WTC11 (cell line): ENCODE data around the gene KLHDC1. TPM values are rescaled to one million over a fixed set of nuclear protein-coding genes. Genes with fewer than 3 reads are reported as not detected.

ENCODE experiments used
- ATF1 ChIP-seq: sonication (generic); formaldehyde crosslinking; IDR thresholded peaks from 2 replicates; pipeline ENCODE4 v1.8.1; 2023; ENCODE audit warnings: mild to moderate bottlenecking, moderate library complexity, missing genetic modification reagents
- CDX4 ChIP-seq: fragments of 250-450 bp; sonication (Bioruptor Pico); IDR thresholded peaks from 2 replicates; pipeline ENCODE4 v1.9.0; 2021; ENCODE audit warnings: moderate library complexity, mild to moderate bottlenecking, inconsistent platforms, borderline replicate concordance
- CREM ChIP-seq: sonication (generic); formaldehyde crosslinking; IDR thresholded peaks from 2 replicates; pipeline ENCODE4 v1.8.1; 2022; ENCODE audit warnings: mild to moderate bottlenecking, missing genetic modification reagents, moderate library complexity
- E2F1 ChIP-seq: sonication (generic); formaldehyde crosslinking; IDR thresholded peaks from 2 replicates; pipeline ENCODE4 v1.8.0; 2022; ENCODE audit warnings: mild to moderate bottlenecking, missing genetic modification reagents
- E2F5 ChIP-seq: sonication (generic); formaldehyde crosslinking; IDR thresholded peaks from 2 replicates; pipeline ENCODE4 v1.8.1; 2022; ENCODE audit warnings: mild to moderate bottlenecking, moderate library complexity, missing genetic modification reagents
- ELF4 ChIP-seq: sonication (generic); formaldehyde crosslinking; IDR thresholded peaks from 2 replicates; pipeline ENCODE4 v1.8.1; 2022; ENCODE audit warnings: low read depth, mild to moderate bottlenecking, moderate library complexity, missing genetic modification reagents
- EMX1 ChIP-seq: fragments of 250-450 bp; sonication (Bioruptor Pico); IDR thresholded peaks from 2 replicates; pipeline ENCODE4 v1.8.0; 2021; ENCODE audit warnings: mild to moderate bottlenecking
- ESRRA ChIP-seq: sonication (generic); formaldehyde crosslinking; IDR thresholded peaks from 2 replicates; pipeline ENCODE4 v1.8.1; 2022; ENCODE audit warnings: mild to moderate bottlenecking, missing genetic modification reagents, borderline replicate concordance
- FOXJ3 ChIP-seq: sonication (generic); formaldehyde crosslinking; IDR thresholded peaks from 2 replicates; pipeline ENCODE4 v1.9.0; 2021; ENCODE audit warnings: missing genetic modification reagents, mild to moderate bottlenecking, borderline replicate concordance
- FOXK1 ChIP-seq: sonication (generic); formaldehyde crosslinking; IDR thresholded peaks from 2 replicates; pipeline ENCODE4 v1.8.0; 2022; ENCODE audit warnings: mild to moderate bottlenecking, moderate library complexity, missing genetic modification reagents
- GTF2I ChIP-seq: fragments of 250-450 bp; sonication (Bioruptor Pico); conservative IDR thresholded peaks from 2 replicates; pipeline ENCODE4 v1.4.0; 2021; ENCODE audit warnings: mild to moderate bottlenecking
- MYBL2 ChIP-seq: sonication (generic); formaldehyde crosslinking; IDR thresholded peaks from 2 replicates; pipeline ENCODE4 v1.8.1; 2023; ENCODE audit warnings: mild to moderate bottlenecking, moderate library complexity, missing genetic modification reagents
- NFE2L1 ChIP-seq: sonication (generic); formaldehyde crosslinking; IDR thresholded peaks from 2 replicates; pipeline ENCODE4 v1.8.1; 2023; ENCODE audit warnings: missing genetic modification reagents
- NFYB ChIP-seq: sonication (generic); formaldehyde crosslinking; conservative IDR thresholded peaks from 2 replicates; pipeline ENCODE4 v1.8.0; 2022; ENCODE audit warnings: low read depth, missing genetic modification reagents
- OVOL2 ChIP-seq: fragments of 250-450 bp; sonication (Bioruptor Pico); IDR thresholded peaks from 2 replicates; pipeline ENCODE4 v1.9.0; 2021; ENCODE audit warnings: mild to moderate bottlenecking, borderline replicate concordance
- SMAD4 ChIP-seq: sonication (generic); formaldehyde crosslinking; IDR thresholded peaks from 2 replicates; pipeline ENCODE4 v1.8.0; 2022; ENCODE audit warnings: mild to moderate bottlenecking, missing genetic modification reagents
- TEAD4 ChIP-seq: sonication (generic); formaldehyde crosslinking; IDR thresholded peaks from 2 replicates; pipeline ENCODE4 v1.8.0; 2022; ENCODE audit warnings: mild to moderate bottlenecking, missing genetic modification reagents
- TP53 ChIP-seq: sonication (generic); formaldehyde crosslinking; IDR thresholded peaks from 2 replicates; pipeline ENCODE4 v1.8.1; 2023; ENCODE audit warnings: mild to moderate bottlenecking, missing genetic modification reagents
- ZNF138 ChIP-seq: sonication (generic); formaldehyde crosslinking; conservative IDR thresholded peaks from 2 replicates; pipeline ENCODE4 v1.8.1; 2022; ENCODE audit warnings: mild to moderate bottlenecking, moderate library complexity, missing genetic modification reagents
- ZNF423 ChIP-seq: fragments of 250-450 bp; sonication (Bioruptor Pico); IDR thresholded peaks from 2 replicates; pipeline ENCODE4 v2.1.2; 2022; ENCODE audit warnings: mild to moderate bottlenecking, moderate library complexity
- total RNA-seq: library from RNA; stranded (reverse); gene quantifications from 3 replicates; pipeline ENCODE4 v1.2.3, GENCODE V29; 2021
- TF ChIP-seq, protein P1 (sequence below): fragments of 250-450 bp; sonication (Bioruptor Pico); IDR thresholded peaks from 2 replicates; pipeline ENCODE4 v2.1.2; 2022; ENCODE audit warnings: mild to moderate bottlenecking, moderate library complexity
- TF ChIP-seq, protein P2 (sequence below): sonication (generic); formaldehyde crosslinking; IDR thresholded peaks from 2 replicates; pipeline ENCODE4 v1.8.1; 2023; ENCODE audit warnings: mild to moderate bottlenecking, missing genetic modification reagents, borderline replicate concordance
- TF ChIP-seq, protein P3 (sequence below): sonication (generic); formaldehyde crosslinking; IDR thresholded peaks from 2 replicates; pipeline ENCODE4 v1.8.1; 2022; ENCODE audit warnings: low read depth, mild to moderate bottlenecking, moderate library complexity, missing genetic modification reagents, borderline replicate concordance
- TF ChIP-seq, protein P4 (sequence below): fragments of 200-600 bp; IDR thresholded peaks from 2 replicates; pipeline ENCODE4 v1.8.0; 2022; ENCODE audit warnings: antibody characterized with exemption
- TF ChIP-seq, protein P5 (sequence below): sonication (generic); formaldehyde crosslinking; IDR thresholded peaks from 2 replicates; pipeline ENCODE4 v1.8.0; 2022; ENCODE audit warnings: mild to moderate bottlenecking, missing genetic modification reagents
- TF ChIP-seq, protein P6 (sequence below): sonication (generic); formaldehyde crosslinking; IDR thresholded peaks from 2 replicates; pipeline ENCODE4 v1.8.1; 2022; ENCODE audit warnings: missing genetic modification reagents, borderline replicate concordance

KLHDC1 gene
- total RNA-seq, 1 experiment from 2014 or later, result not detected

DNA sequence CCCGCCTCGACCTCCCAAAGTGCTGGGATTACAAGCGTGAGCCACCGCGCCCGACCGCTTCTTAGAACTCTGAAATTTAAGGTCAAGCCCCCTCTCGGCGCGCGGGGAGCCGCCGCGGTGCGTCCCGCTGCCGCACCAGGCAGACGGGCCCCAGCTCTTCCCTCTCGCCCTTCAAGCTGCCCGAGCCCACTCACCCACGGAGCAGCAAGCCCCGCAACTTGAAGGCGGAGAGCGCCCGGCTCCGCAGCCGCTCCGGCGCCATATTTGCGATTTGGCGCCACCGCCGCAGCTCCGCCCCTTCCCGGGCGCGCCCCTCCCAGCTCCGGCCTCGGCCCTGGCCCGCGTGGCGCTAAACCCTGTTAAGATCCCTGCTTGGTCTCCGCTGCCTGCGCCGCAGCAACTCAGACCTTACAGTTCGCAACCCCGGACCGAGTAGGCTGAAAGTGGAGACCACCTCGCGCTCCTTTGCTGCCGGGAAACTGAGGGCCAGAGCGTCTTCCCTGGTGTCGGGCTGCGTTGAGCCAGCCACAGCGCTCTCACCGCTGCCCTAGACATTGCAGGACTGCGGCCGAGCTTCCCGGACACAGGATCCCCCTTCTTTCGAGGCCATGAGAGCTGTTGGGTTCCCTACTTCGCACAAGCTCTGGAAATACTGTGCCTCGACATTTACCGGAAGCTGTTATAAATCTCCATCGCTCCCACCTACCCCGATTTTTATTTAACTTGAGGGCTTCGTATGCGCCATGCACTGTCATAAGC lies 4.8 kb upstream of the KLHDC1 start, which contains the start of gene POLE2 (continued):
- TF ChIP-seq FOXK1 (CRISPR knock-in tag) (peak; percentile 73; the same call in 1 of the 2 replicates), TP53 (CRISPR knock-in tag) (no peak), ZNF423 (CRISPR knock-in tag) (no peak), ELF4 (0 out of 2 replicates have a peak, but pooled peaks have one; percentile 71), MYBL2 (peak; percentile 90; the same call in 1 of the 2 replicates), OVOL2 (CRISPR knock-in tag) (no peak), E2F1 (peak; percentile 75; the same call in 1 of the 2 replicates), EMX1 (no peak), FOXJ3 (CRISPR knock-in tag) (no peak), ZNF138 (CRISPR knock-in tag) (peak; percentile 70; the same call in 1 of the 2 replicates), CDX4 (CRISPR knock-in tag) (no peak), TEAD4 (CRISPR knock-in tag) (no peak), ESRRA (CRISPR knock-in tag) (peak; percentile 19; the same call in 1 of the 2 replicates), SMAD4 (CRISPR knock-in tag) (no peak), GTF2I (CRISPR knock-in tag) (no peak), E2F5 (peak; percentile 99), NFYB (CRISPR knock-in tag) (no peak), ATF1 (0 out of 2 replicates have a peak, but pooled peaks have one; percentile 62), CREM (CRISPR knock-in tag) (peak; percentile 46; the same call in 1 of the 2 replicates), NFE2L1 (CRISPR knock-in tag) (peak; percentile 55; the same call in 1 of the 2 replicates)
- TF ChIP-seq, protein P1, sequence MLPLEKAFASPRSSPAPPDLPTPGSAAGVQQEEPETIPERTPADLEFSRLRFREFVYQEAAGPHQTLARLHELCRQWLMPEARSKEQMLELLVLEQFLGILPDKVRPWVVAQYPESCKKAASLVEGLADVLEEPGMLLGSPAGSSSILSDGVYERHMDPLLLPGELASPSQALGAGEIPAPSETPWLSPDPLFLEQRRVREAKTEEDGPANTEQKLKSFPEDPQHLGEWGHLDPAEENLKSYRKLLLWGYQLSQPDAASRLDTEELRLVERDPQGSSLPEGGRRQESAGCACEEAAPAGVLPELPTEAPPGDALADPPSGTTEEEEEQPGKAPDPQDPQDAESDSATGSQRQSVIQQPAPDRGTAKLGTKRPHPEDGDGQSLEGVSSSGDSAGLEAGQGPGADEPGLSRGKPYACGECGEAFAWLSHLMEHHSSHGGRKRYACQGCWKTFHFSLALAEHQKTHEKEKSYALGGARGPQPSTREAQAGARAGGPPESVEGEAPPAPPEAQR (CRISPR knock-in tag), result no peak
- TF ChIP-seq, protein P2, sequence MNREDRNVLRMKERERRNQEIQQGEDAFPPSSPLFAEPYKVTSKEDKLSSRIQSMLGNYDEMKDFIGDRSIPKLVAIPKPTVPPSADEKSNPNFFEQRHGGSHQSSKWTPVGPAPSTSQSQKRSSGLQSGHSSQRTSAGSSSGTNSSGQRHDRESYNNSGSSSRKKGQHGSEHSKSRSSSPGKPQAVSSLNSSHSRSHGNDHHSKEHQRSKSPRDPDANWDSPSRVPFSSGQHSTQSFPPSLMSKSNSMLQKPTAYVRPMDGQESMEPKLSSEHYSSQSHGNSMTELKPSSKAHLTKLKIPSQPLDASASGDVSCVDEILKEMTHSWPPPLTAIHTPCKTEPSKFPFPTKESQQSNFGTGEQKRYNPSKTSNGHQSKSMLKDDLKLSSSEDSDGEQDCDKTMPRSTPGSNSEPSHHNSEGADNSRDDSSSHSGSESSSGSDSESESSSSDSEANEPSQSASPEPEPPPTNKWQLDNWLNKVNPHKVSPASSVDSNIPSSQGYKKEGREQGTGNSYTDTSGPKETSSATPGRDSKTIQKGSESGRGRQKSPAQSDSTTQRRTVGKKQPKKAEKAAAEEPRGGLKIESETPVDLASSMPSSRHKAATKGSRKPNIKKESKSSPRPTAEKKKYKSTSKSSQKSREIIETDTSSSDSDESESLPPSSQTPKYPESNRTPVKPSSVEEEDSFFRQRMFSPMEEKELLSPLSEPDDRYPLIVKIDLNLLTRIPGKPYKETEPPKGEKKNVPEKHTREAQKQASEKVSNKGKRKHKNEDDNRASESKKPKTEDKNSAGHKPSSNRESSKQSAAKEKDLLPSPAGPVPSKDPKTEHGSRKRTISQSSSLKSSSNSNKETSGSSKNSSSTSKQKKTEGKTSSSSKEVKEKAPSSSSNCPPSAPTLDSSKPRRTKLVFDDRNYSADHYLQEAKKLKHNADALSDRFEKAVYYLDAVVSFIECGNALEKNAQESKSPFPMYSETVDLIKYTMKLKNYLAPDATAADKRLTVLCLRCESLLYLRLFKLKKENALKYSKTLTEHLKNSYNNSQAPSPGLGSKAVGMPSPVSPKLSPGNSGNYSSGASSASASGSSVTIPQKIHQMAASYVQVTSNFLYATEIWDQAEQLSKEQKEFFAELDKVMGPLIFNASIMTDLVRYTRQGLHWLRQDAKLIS, result 0 out of 2 replicates have a peak, but pooled peaks have one; percentile 85
- TF ChIP-seq, protein P3, sequence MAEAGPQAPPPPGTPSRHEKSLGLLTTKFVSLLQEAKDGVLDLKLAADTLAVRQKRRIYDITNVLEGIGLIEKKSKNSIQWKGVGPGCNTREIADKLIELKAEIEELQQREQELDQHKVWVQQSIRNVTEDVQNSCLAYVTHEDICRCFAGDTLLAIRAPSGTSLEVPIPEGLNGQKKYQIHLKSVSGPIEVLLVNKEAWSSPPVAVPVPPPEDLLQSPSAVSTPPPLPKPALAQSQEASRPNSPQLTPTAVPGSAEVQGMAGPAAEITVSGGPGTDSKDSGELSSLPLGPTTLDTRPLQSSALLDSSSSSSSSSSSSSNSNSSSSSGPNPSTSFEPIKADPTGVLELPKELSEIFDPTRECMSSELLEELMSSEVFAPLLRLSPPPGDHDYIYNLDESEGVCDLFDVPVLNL, result peak; percentile 95
- TF ChIP-seq, protein P4, sequence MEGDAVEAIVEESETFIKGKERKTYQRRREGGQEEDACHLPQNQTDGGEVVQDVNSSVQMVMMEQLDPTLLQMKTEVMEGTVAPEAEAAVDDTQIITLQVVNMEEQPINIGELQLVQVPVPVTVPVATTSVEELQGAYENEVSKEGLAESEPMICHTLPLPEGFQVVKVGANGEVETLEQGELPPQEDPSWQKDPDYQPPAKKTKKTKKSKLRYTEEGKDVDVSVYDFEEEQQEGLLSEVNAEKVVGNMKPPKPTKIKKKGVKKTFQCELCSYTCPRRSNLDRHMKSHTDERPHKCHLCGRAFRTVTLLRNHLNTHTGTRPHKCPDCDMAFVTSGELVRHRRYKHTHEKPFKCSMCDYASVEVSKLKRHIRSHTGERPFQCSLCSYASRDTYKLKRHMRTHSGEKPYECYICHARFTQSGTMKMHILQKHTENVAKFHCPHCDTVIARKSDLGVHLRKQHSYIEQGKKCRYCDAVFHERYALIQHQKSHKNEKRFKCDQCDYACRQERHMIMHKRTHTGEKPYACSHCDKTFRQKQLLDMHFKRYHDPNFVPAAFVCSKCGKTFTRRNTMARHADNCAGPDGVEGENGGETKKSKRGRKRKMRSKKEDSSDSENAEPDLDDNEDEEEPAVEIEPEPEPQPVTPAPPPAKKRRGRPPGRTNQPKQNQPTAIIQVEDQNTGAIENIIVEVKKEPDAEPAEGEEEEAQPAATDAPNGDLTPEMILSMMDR, result no peak
- TF ChIP-seq, protein P5, sequence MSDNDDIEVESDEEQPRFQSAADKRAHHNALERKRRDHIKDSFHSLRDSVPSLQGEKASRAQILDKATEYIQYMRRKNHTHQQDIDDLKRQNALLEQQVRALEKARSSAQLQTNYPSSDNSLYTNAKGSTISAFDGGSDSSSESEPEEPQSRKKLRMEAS (CRISPR knock-in tag), result peak; percentile 97
- TF ChIP-seq, protein P6, sequence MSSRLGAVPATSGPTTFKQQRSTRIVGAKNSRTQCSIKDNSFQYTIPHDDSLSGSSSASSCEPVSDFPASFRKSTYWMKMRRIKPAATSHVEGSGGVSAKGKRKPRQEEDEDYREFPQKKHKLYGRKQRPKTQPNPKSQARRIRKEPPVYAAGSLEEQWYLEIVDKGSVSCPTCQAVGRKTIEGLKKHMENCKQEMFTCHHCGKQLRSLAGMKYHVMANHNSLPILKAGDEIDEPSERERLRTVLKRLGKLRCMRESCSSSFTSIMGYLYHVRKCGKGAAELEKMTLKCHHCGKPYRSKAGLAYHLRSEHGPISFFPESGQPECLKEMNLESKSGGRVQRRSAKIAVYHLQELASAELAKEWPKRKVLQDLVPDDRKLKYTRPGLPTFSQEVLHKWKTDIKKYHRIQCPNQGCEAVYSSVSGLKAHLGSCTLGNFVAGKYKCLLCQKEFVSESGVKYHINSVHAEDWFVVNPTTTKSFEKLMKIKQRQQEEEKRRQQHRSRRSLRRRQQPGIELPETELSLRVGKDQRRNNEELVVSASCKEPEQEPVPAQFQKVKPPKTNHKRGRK (CRISPR knock-in tag), result no peak
